WTC11 (cell line): Measurements from ENCODE around the gene LDLRAD4. TPM values are rescaled to one million over a fixed set of nuclear protein-coding genes. Genes with fewer than 3 reads are reported as not detected.

Experiments
- ATAC-seq: fragments of 200-7000 bp; cut with Tn5 transposase; 2 replicates; pipeline ENCODE4 v1.10.0; 2021; ENCODE audit warnings: mild to moderate bottlenecking, moderate library complexity
- CTCF ChIA-PET: fragments of 300-600 bp; sonication (Branson Sonifier 250); formaldehyde crosslinking; loops from one replicate; lab custom pipeline; 2021; ENCODE audit warnings: antibody characterized with exemption; lab: Charles Lee
- POLR2A ChIA-PET: fragments of 350-600 bp; sonication (Branson Sonifier 250); formaldehyde crosslinking; loops from one replicate; lab custom pipeline; 2021; ENCODE audit warnings: antibody characterized with exemption; lab: Charles Lee
- DNase-seq: peaks from one replicate; pipeline ENCODE4 v3.0.0; 2021; ENCODE audit warnings: low spot score
- H3K27ac Mint-ChIP-seq: 2 replicates; pipeline ENCODE4 v1.8.0; 2021; ENCODE audit warnings: mixed read lengths
- H3K27me3 Mint-ChIP-seq: 2 replicates; pipeline ENCODE4 v1.8.0; 2021; ENCODE audit warnings: low read depth, mild to moderate bottlenecking, moderate library complexity, mixed read lengths
- H3K36me3 Mint-ChIP-seq: 2 replicates; pipeline ENCODE4 v1.8.0; 2021; ENCODE audit warnings: mixed read lengths
- H3K4me1 Mint-ChIP-seq: 2 replicates; pipeline ENCODE4 v1.8.0; 2022; ENCODE audit warnings: mixed read lengths
- H3K4me3 Mint-ChIP-seq: 2 replicates; pipeline ENCODE4 v1.8.0; 2021; ENCODE audit warnings: mild to moderate bottlenecking, moderate library complexity, mixed read lengths
- H3K9me3 Mint-ChIP-seq: 2 replicates; pipeline ENCODE4 v1.8.0; 2021; ENCODE audit warnings: mixed read lengths
- CREB1 ChIP-seq: sonication (generic); formaldehyde crosslinking; IDR thresholded peaks from 2 replicates; pipeline ENCODE4 v1.8.0; 2023; ENCODE audit warnings: mild to moderate bottlenecking, missing genetic modification reagents
- E2F5 ChIP-seq: sonication (generic); formaldehyde crosslinking; IDR thresholded peaks from 2 replicates; pipeline ENCODE4 v1.8.1; 2022; ENCODE audit warnings: mild to moderate bottlenecking, moderate library complexity, missing genetic modification reagents
- ERG ChIP-seq: fragments of 250-450 bp; sonication (Bioruptor Pico); IDR thresholded peaks from 2 replicates; pipeline ENCODE4 v1.8.0; 2021; ENCODE audit warnings: mild to moderate bottlenecking
- ESRRA ChIP-seq: sonication (generic); formaldehyde crosslinking; IDR thresholded peaks from 2 replicates; pipeline ENCODE4 v1.8.1; 2022; ENCODE audit warnings: mild to moderate bottlenecking, missing genetic modification reagents, borderline replicate concordance
- FOXJ3 ChIP-seq: sonication (generic); formaldehyde crosslinking; IDR thresholded peaks from 2 replicates; pipeline ENCODE4 v1.9.0; 2021; ENCODE audit warnings: missing genetic modification reagents, mild to moderate bottlenecking, borderline replicate concordance
- FOXP1 ChIP-seq: sonication (generic); formaldehyde crosslinking; IDR thresholded peaks from 2 replicates; pipeline ENCODE4 v1.8.0; 2022; ENCODE audit warnings: missing genetic modification reagents, mild to moderate bottlenecking, moderate library complexity, borderline replicate concordance
- GRHL2 ChIP-seq: fragments of 250-450 bp; sonication (Bioruptor Pico); IDR thresholded peaks from 2 replicates; pipeline ENCODE4 v1.8.0; 2022; ENCODE audit warnings: mild to moderate bottlenecking, moderate library complexity; ENCODE audit not compliant: insufficient replicate concordance, severe bottlenecking
- JAZF1 ChIP-seq: fragments of 250-450 bp; sonication (Bioruptor Pico); IDR thresholded peaks from 2 replicates; pipeline ENCODE4 v1.9.0; 2021; ENCODE audit warnings: moderate library complexity, mild to moderate bottlenecking, inconsistent platforms
- MXD4 ChIP-seq: fragments of 250-450 bp; sonication (Bioruptor Pico); IDR thresholded peaks from 2 replicates; pipeline ENCODE4 v1.8.0; 2021; ENCODE audit warnings: mild to moderate bottlenecking, moderate library complexity, borderline replicate concordance
- MYBL2 ChIP-seq: sonication (generic); formaldehyde crosslinking; IDR thresholded peaks from 2 replicates; pipeline ENCODE4 v1.8.1; 2023; ENCODE audit warnings: mild to moderate bottlenecking, moderate library complexity, missing genetic modification reagents
- NFATC4 ChIP-seq: fragments of 250-450 bp; sonication (Bioruptor Pico); IDR thresholded peaks from 2 replicates; pipeline ENCODE4 v1.9.0; 2021; ENCODE audit warnings: mild to moderate bottlenecking
- NR3C1 ChIP-seq: sonication (generic); formaldehyde crosslinking; conservative IDR thresholded peaks from 2 replicates; pipeline ENCODE4 v1.8.1; 2023; ENCODE audit warnings: low read depth, mild to moderate bottlenecking, missing genetic modification reagents
- OVOL2 ChIP-seq: fragments of 250-450 bp; sonication (Bioruptor Pico); IDR thresholded peaks from 2 replicates; pipeline ENCODE4 v1.9.0; 2021; ENCODE audit warnings: mild to moderate bottlenecking, borderline replicate concordance
- SMAD3 ChIP-seq: sonication (generic); formaldehyde crosslinking; IDR thresholded peaks from 2 replicates; pipeline ENCODE4 v1.8.0; 2022; ENCODE audit warnings: missing genetic modification reagents, mild to moderate bottlenecking, borderline replicate concordance
- SMAD4 ChIP-seq: sonication (generic); formaldehyde crosslinking; IDR thresholded peaks from 2 replicates; pipeline ENCODE4 v1.8.0; 2022; ENCODE audit warnings: mild to moderate bottlenecking, missing genetic modification reagents
- TEAD1 ChIP-seq: sonication (generic); formaldehyde crosslinking; IDR thresholded peaks from 2 replicates; pipeline ENCODE4 v1.8.0; 2022; ENCODE audit warnings: mild to moderate bottlenecking, missing genetic modification reagents
- TEAD4 ChIP-seq: sonication (generic); formaldehyde crosslinking; IDR thresholded peaks from 2 replicates; pipeline ENCODE4 v1.8.0; 2022; ENCODE audit warnings: mild to moderate bottlenecking, missing genetic modification reagents
- USF2 ChIP-seq: sonication (generic); formaldehyde crosslinking; IDR thresholded peaks from 2 replicates; pipeline ENCODE4 v1.8.1; 2023; ENCODE audit warnings: mild to moderate bottlenecking, missing genetic modification reagents, moderate library complexity
- ZBTB43 ChIP-seq: sonication (generic); formaldehyde crosslinking; IDR thresholded peaks from 2 replicates; pipeline ENCODE4 v1.8.1; 2023; ENCODE audit warnings: mild to moderate bottlenecking, missing genetic modification reagents
- ZNF138 ChIP-seq: sonication (generic); formaldehyde crosslinking; conservative IDR thresholded peaks from 2 replicates; pipeline ENCODE4 v1.8.1; 2022; ENCODE audit warnings: mild to moderate bottlenecking, moderate library complexity, missing genetic modification reagents
- ZNF232 ChIP-seq: sonication (generic); formaldehyde crosslinking; IDR thresholded peaks from 2 replicates; pipeline ENCODE4 v1.8.0; 2022; ENCODE audit warnings: mild to moderate bottlenecking, missing genetic modification reagents
- ZNF281 ChIP-seq: sonication (generic); formaldehyde crosslinking; IDR thresholded peaks from 2 replicates; pipeline ENCODE4 v1.8.0; 2023; ENCODE audit warnings: mild to moderate bottlenecking, missing genetic modification reagents
- ZNF416 ChIP-seq: fragments of 250-450 bp; sonication (Bioruptor Pico); IDR thresholded peaks from 2 replicates; pipeline ENCODE4 v1.9.0; 2021; ENCODE audit warnings: mild to moderate bottlenecking, inconsistent platforms
- ZNF671 ChIP-seq: fragments of 250-450 bp; sonication (Bioruptor Pico); IDR thresholded peaks from 2 replicates; pipeline ENCODE4 v1.8.0; 2021; ENCODE audit warnings: mild to moderate bottlenecking
- total RNA-seq: library from RNA; stranded (reverse); gene quantifications from 3 replicates; pipeline ENCODE4 v1.2.3, GENCODE V29; 2021

LDLRAD4 gene
- total RNA-seq, 1 experiment from 2014 or later, result 6.2 TPM

- TF ChIP-seq ZNF281 (CRISPR knock-in tag) (no peak), SMAD4 (CRISPR knock-in tag) (no peak), ZNF138 (CRISPR knock-in tag) (no peak), USF2 (CRISPR knock-in tag) (no peak), ESRRA (CRISPR knock-in tag) (no peak), GRHL2 (CRISPR knock-in tag) (no peak), OVOL2 (CRISPR knock-in tag) (no peak)
Measured at GRCh38 chr18:13266218-13267100, 47.9 kb downstream of the LDLRAD4 start (continued).

GRCh38 chr18:13267431-13267873 lies 48.9 kb downstream of the LDLRAD4 start:
- H3K27me3 Mint-ChIP-seq, result no peaks in the 10 kb centered on the region; the same call in 1 of the 2 replicates
- no peak overlapping the region for H3K4me3 Mint-ChIP-seq
- ATAC-seq (no peak), DNase-seq (no peak)
- ChIA-PET CTCF (interaction anchor here (1.5 to 1.9 kb wide), 2 partner anchors 51 to 263 kb away, joined by 4 to 5 read pairs; no protein-coding TSS in a partner anchor), POLR2A (no interaction called here)
- no peak overlapping the region for H3K27ac Mint-ChIP-seq
- H3K36me3 Mint-ChIP-seq, result no peaks in the 10 kb centered on the region
- H3K9me3 Mint-ChIP-seq, result no peaks in the 10 kb centered on the region
- peaks cover 25% of the 10 kb centered on the region for H3K4me1 Mint-ChIP-seq
- no peak for TF ChIP-seq TEAD1 (CRISPR knock-in tag)
- no peak for TF ChIP-seq ZNF138 (CRISPR knock-in tag)
- no peak for TF ChIP-seq ZNF232 (CRISPR knock-in tag)
- no peak for TF ChIP-seq E2F5 (CRISPR knock-in tag)
- no peak for TF ChIP-seq MXD4
- TF ChIP-seq FOXP1 (CRISPR knock-in tag), result no peak
- TF ChIP-seq FOXJ3 (CRISPR knock-in tag), result no peak
- TF ChIP-seq ERG (CRISPR knock-in tag), result no peak
- TF ChIP-seq ZBTB43, result no peak
- TF ChIP-seq SMAD3 (CRISPR knock-in tag), result no peak
- no peak for TF ChIP-seq NFATC4 (CRISPR knock-in tag)
- no peak for TF ChIP-seq MYBL2 (CRISPR knock-in tag)
- TF ChIP-seq ZNF416 (CRISPR knock-in tag), result no peak
- TF ChIP-seq CREB1 (CRISPR knock-in tag), result no peak
- TF ChIP-seq OVOL2 (CRISPR knock-in tag), result no peak
- no peak for TF ChIP-seq ZNF671 (CRISPR knock-in tag)
- no peak for TF ChIP-seq JAZF1
- no peak for TF ChIP-seq TEAD4 (CRISPR knock-in tag)
- no peak for TF ChIP-seq NR3C1 (CRISPR knock-in tag)
